Activated B cell treated with CpG ODN at 0.5 μM for 24 hours (primary cell): ENCODE data around the gene KIF22. TPM values are rescaled to one million over a fixed set of nuclear protein-coding genes. Genes with fewer than 3 reads are reported as not detected.
"Not testable (repeated sequence)": the region's sequence is repeated elsewhere in the genome, so short reads cannot be mapped to it uniquely, and the experiment has no call there.

Experiments used
- ATAC-seq: fragments of 200-7000 bp; cut with Tn5 transposase; one replicate; pipeline ENCODE4 v1.10.0; 2021; ENCODE audit warnings: low read depth, mild to moderate bottlenecking, moderate library complexity
- CTCF ChIA-PET: fragments of 350-600 bp; sonication (Branson Sonifier 250); formaldehyde crosslinking; loops from one replicate; lab custom pipeline; 2021; ENCODE audit warnings: antibody characterized with exemption; lab: Charles Lee
- POLR2A ChIA-PET: fragments of 350-600 bp; sonication (Branson Sonifier 250); formaldehyde crosslinking; loops from one replicate; lab custom pipeline; 2021; ENCODE audit warnings: antibody characterized with exemption; lab: Charles Lee
- DNase-seq: peaks from one replicate; pipeline ENCODE4 v3.0.0; 2022
- H3K27ac Mint-ChIP-seq: one replicate; pipeline ENCODE4 v1.8.0; 2020; ENCODE audit warnings: mixed read lengths
- H3K27me3 Mint-ChIP-seq: one replicate; pipeline ENCODE4 v1.8.0; 2021; ENCODE audit warnings: mixed read lengths
- H3K36me3 Mint-ChIP-seq: one replicate; pipeline ENCODE4 v1.8.0; 2021; ENCODE audit warnings: low read depth, mixed read lengths
- H3K4me1 Mint-ChIP-seq: one replicate; pipeline ENCODE4 v1.8.0; 2021; ENCODE audit warnings: mixed read lengths
- H3K4me3 Mint-ChIP-seq: one replicate; pipeline ENCODE4 v1.8.0; 2020; ENCODE audit warnings: mild to moderate bottlenecking, mixed read lengths
- H3K9me3 Mint-ChIP-seq: one replicate; pipeline ENCODE4 v1.8.0; 2020; ENCODE audit warnings: mixed read lengths
- intact Hi-C: fragments of 100-400 bp; cut with micrococcal nuclease; formaldehyde crosslinking; loops from one replicate; pipeline ENCODE4 v1.15.1; 2024
- total RNA-seq: library from RNA; stranded (reverse); gene quantifications from 2 replicates; pipeline ENCODE4 v1.2.3, GENCODE V29; 2022
- TF ChIP-seq, protein P1 (sequence below): fragments of 200-600 bp; IDR thresholded peaks from one replicate; pipeline ENCODE4 v1.8.0; 2022; ENCODE audit warnings: antibody characterized with exemption, mild to moderate bottlenecking

The KIF22 gene
- total RNA-seq, 1 donor from 2014 or later, result 40.1 TPM

GRCh38 chr16:29744541-29745101 is 45.9 kb upstream of the KIF22 start:
- ATAC-seq, result no peak

DNA sequence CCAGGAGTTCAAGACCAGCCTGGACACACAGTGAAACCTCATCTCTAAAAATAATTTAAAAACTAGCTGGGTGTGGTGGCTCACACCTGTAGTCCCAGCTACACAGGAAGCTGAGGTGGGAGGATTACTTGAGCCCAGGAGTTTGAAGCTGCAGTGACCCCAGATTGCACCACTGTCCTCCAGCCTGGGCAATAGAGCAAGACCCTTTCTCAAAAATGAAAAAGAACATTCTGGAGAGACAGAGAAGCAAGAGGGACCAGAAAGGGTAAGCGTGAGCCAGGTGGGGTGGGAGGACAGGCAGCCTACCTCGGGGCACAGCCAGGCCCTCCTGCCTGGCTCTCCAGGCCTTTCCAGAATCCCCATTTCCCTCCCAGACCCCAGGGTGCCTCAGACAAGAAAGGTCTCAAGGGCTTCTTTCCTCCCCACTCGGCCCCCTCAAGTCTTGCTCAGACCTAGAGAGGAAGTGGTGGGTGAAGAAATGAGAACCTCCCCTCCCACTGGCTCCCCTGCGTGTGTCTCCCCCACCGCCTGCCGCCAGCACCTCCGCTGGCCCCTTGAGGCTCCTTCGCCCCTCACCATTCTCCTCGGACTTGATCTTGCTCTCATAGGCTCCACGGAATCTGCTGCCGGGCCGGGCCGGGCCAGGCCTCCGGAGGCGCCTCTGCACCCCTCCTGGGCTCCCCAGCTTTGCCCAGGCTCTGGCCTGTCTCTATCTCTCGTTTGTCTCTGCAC is 45.3 kb upstream of the KIF22 start:
- POLR2A ChIA-PET, result interaction anchor here (0.5 to 1.2 kb wide), 10 partner anchors 9 to 181 kb away, joined by 3 to 5 read pairs (median 4); partner anchors contain the start of genes KCTD13, KIF22 and ZG16
- ATAC-seq (peak; percentile 70), DNase-seq (peak; percentile 47)
- H3K4me1 Mint-ChIP-seq, result peaks cover 71% of the 10 kb centered on the region
- intact Hi-C loops, result loop anchor here (2.0 to 5.0 kb wide), 2 partner anchors 44 to 217 kb away; partner anchors contain the start of gene TMEM219
- H3K27ac Mint-ChIP-seq, result peak overlapping the region; percentile 96
- TF ChIP-seq, protein P1, sequence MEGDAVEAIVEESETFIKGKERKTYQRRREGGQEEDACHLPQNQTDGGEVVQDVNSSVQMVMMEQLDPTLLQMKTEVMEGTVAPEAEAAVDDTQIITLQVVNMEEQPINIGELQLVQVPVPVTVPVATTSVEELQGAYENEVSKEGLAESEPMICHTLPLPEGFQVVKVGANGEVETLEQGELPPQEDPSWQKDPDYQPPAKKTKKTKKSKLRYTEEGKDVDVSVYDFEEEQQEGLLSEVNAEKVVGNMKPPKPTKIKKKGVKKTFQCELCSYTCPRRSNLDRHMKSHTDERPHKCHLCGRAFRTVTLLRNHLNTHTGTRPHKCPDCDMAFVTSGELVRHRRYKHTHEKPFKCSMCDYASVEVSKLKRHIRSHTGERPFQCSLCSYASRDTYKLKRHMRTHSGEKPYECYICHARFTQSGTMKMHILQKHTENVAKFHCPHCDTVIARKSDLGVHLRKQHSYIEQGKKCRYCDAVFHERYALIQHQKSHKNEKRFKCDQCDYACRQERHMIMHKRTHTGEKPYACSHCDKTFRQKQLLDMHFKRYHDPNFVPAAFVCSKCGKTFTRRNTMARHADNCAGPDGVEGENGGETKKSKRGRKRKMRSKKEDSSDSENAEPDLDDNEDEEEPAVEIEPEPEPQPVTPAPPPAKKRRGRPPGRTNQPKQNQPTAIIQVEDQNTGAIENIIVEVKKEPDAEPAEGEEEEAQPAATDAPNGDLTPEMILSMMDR, result no peak
- peaks cover 47% of the 10 kb centered on the region for H3K36me3 Mint-ChIP-seq
- H3K27me3 Mint-ChIP-seq, result no peaks in the 10 kb centered on the region
- H3K9me3 Mint-ChIP-seq, result no peaks in the 10 kb centered on the region
- peak overlapping the region; percentile 94 for H3K4me3 Mint-ChIP-seq
- CTCF ChIA-PET, result interaction anchor here (1.1 kb wide), 1 partner anchor 43 kb away, joined by 4 read pairs; no protein-coding TSS in a partner anchor

More at GRCh38 chr16:29744541-29745101, 45.9 kb upstream of the KIF22 start:
- TF ChIP-seq, protein P1, result no peak
- Mint-ChIP-seq H3K9me3 (no peaks in the 10 kb centered on the region), H3K4me1 (peaks cover 78% of the 10 kb centered on the region), H3K4me3 (peak overlapping the region; percentile 94), H3K27ac (peak overlapping the region; percentile 96), H3K36me3 (peaks cover 49% of the 10 kb centered on the region), H3K27me3 (no peaks in the 10 kb centered on the region)
- ChIA-PET CTCF (no interaction called here), POLR2A (interaction anchor here (0.6 to 1.2 kb wide), 6 partner anchors 10 to 102 kb away, joined by 3 to 11 read pairs (median 4); partner anchors contain the start of gene KIF22)
- DNase-seq, result no peak
- intact Hi-C loops, result loop anchor here (2.0 to 5.0 kb wide), 2 partner anchors 44 to 218 kb away; partner anchors contain the start of gene TMEM219

GRCh38 chr16:29745853-29746345 is 44.7 kb upstream of the KIF22 start, which contains the start of gene C16orf54:
TSS of gene C16orf54 (minus strand) at chr16:29745990. CDS start at chr16:29744951, 1,039 bp downstream.
- ATAC-seq (peak; percentile 86), DNase-seq (peak; percentile 80)
- Mint-ChIP-seq H3K27ac (peak within 1 kb of the TSS; percentile 96), H3K9me3 (no peaks in the 10 kb centered on the region), H3K36me3 (peaks cover 42% of the 10 kb centered on the region), H3K27me3 (no peaks in the 10 kb centered on the region), H3K4me1 (peaks cover 65% of the 10 kb centered on the region), H3K4me3 (peak within 1 kb of the TSS; percentile 94)
- intact Hi-C loops, result loop anchor here (1.0 to 5.0 kb wide), 3 partner anchors 44 to 216 kb away; partner anchors contain the start of genes KIF22 and TMEM219
- POLR2A ChIA-PET, result interaction anchor here (0.5 to 1.4 kb wide), 15 partner anchors 9 to 1159 kb away, joined by 3 to 12 read pairs (median 3); partner anchors contain the start of genes KIF22 and ZG16
- CTCF ChIA-PET, result interaction anchor here (1.1 kb wide), 1 partner anchor 44 kb away, joined by 4 read pairs; no protein-coding TSS in a partner anchor
- TF ChIP-seq, protein P1, result no peak

- ATAC-seq, H3K9me3 Mint-ChIP-seq, CTCF ChIA-PET, DNase-seq, H3K27me3 Mint-ChIP-seq: not testable (repeated sequence)
- intact Hi-C loops, result loop anchor here (1.0 to 5.0 kb wide), 2 partner anchors 44 to 216 kb away; partner anchors contain the start of genes KIF22 and TMEM219
- POLR2A ChIA-PET, result interaction anchor here (0.6 to 1.4 kb wide), 12 partner anchors 8 to 1158 kb away, joined by 3 to 12 read pairs (median 4); partner anchors contain the start of genes KIF22 and ZG16
- Mint-ChIP-seq H3K4me3 (peak overlapping the region; percentile 94), H3K4me1 (peaks cover 61% of the 10 kb centered on the region), H3K36me3 (peaks cover 37% of the 10 kb centered on the region), H3K27ac (peak overlapping the region; percentile 96)
Measured at GRCh38 chr16:29746518-29746917, 44.0 kb upstream of the KIF22 start.
